Panc1 (cell line): Measurements from ENCODE around the gene ANKRD13A. TPM values are rescaled to one million over a fixed set of nuclear protein-coding genes. Genes with fewer than 3 reads are reported as not detected.

Experiments
- ATAC-seq: fragments of 200-7000 bp; cut with Tn5 transposase; 2 replicates; pipeline ENCODE4 v1.9.1; 2020; ENCODE audit warnings: mild to moderate bottlenecking, moderate library complexity
- BruUV-seq: library from RNA; stranded (reverse); fragments of 400-500 nt; replicated peaks from 2 replicates; lab custom pipeline; 2021; lab: Mats Ljungman, UMichigan
- CTCF ChIA-PET: fragments of 300-600 bp; sonication (Branson Sonifier 250); formaldehyde crosslinking; loops from one replicate; lab custom pipeline; 2022; ENCODE audit warnings: antibody characterized with exemption; lab: Charles Lee
- POLR2A ChIA-PET: fragments of 300-600 bp; sonication (Branson Sonifier 250); formaldehyde crosslinking; loops from one replicate; lab custom pipeline; 2022; ENCODE audit warnings: antibody characterized with exemption; lab: Charles Lee
- DNase-seq: peaks from one replicate; pipeline ENCODE4 v3.0.0-alpha.2; 2010; ENCODE audit warnings: low read depth, low spot score
- H3K27ac ChIP-seq: 2 replicates; pipeline ENCODE4 v1.5.1; 2011; ENCODE audit warnings: mild to moderate bottlenecking, low read length, inconsistent platforms
- H3K27me3 ChIP-seq: fragments of 200-500 bp; sonication (Bioruptor generic); 2 replicates; pipeline ENCODE4 v1.6.0; 2014; ENCODE audit warnings: low read length, inconsistent platforms; ENCODE audit not compliant: control insufficient read depth, insufficient read depth
- H3K36me3 ChIP-seq: fragments of 200-500 bp; sonication (Bioruptor generic); 2 replicates; pipeline ENCODE4 v1.5.1; 2014; ENCODE audit warnings: inconsistent platforms, mild to moderate bottlenecking, low read length, moderate library complexity; ENCODE audit not compliant: control insufficient read depth, insufficient read depth
- H3K4me1 ChIP-seq: 2 replicates; pipeline ENCODE4 v1.5.1; 2011; ENCODE audit warnings: inconsistent platforms, mild to moderate bottlenecking, low read length, moderate library complexity; ENCODE audit not compliant: control insufficient read depth, insufficient read depth
- H3K4me3 ChIP-seq, 2 experiments: 2 replicates each; pipeline ENCODE4 v1.5.1; 2011 to 2012; ENCODE audit warnings: low read depth in 2 of 2, low read length in 2 of 2, mild to moderate bottlenecking in 2 of 2, inconsistent platforms in 1 of 2, moderate library complexity in 1 of 2
- H3K9me3 ChIP-seq: fragments of 200-500 bp; sonication (Bioruptor generic); 2 replicates; pipeline ENCODE4 v1.5.1; 2014; ENCODE audit warnings: low read depth, mild to moderate bottlenecking, inconsistent platforms, low read length, moderate library complexity; ENCODE audit not compliant: control insufficient read depth, insufficient read depth
- CTCF ChIP-seq: fragments of 450-650 bp; IDR thresholded peaks from 2 replicates; pipeline ENCODE4 v1.5.1; 2017; ENCODE audit warnings: mild to moderate bottlenecking
- POLR2AphosphoS5 ChIP-seq: IDR thresholded peaks from 2 replicates; pipeline ENCODE4 v1.6.1; 2012; ENCODE audit warnings: mild to moderate bottlenecking, low read depth, low read length, moderate library complexity
- REST ChIP-seq, 2 experiments: IDR thresholded peaks; 2 replicates each; pipeline ENCODE4 v1.6.1; 2011 to 2012; ENCODE audit warnings: low read depth in 2 of 2, control low read depth in 1 of 2, low read length in 1 of 2, mild to moderate bottlenecking in 1 of 2, moderate library complexity in 1 of 2; ENCODE audit not compliant: insufficient read depth in 1 of 2
- SIN3A ChIP-seq: IDR thresholded peaks from 2 replicates; pipeline ENCODE4 v1.6.1; 2012; ENCODE audit warnings: low read depth, mild to moderate bottlenecking, low read length, moderate library complexity, borderline replicate concordance; ENCODE audit not compliant: insufficient read depth
- TCF7L2 ChIP-seq: IDR thresholded peaks from 2 replicates; pipeline ENCODE4 v1.6.1; 2011; ENCODE audit warnings: mild to moderate bottlenecking, low read depth, low read length, inconsistent platforms
- in situ Hi-C: cut with HindIII; loops from 2 replicates; pipeline ENCODE4 v1.10.0; 2016; ENCODE audit warnings: low sequenced_read_pairs, low pct_unique_long_range_greater_than_20kb
- intact Hi-C: fragments of 100-400 bp; cut with micrococcal nuclease; formaldehyde crosslinking; loops from one replicate; pipeline ENCODE4 v1.10.0; 2022; ENCODE audit not compliant: unreplicated experiment
- total RNA-seq: library from RNA; stranded (reverse); gene quantifications from one replicate; pipeline ENCODE4 v1.2.1, GENCODE V29; 2021; ENCODE audit not compliant: unreplicated experiment

Gene ANKRD13A
- total RNA-seq, 1 experiment from 2014 or later: 34.4 TPM

- TF ChIP-seq TCF7L2: no peak
- no peak for TF ChIP-seq SIN3A
- TF ChIP-seq CTCF: no peak
- TF ChIP-seq REST (IDR thresholded peaks at IDR 0.05; ENCODE audit: insufficient read depth in 1 of 2, low read depth in 2 of 2, low read length in 1 of 2): no peak
- peak; percentile 42; the same call in 1 of the 2 replicates for TF ChIP-seq POLR2AphosphoS5
- peaks cover 3% of the 10 kb centered on the region; the same call in 1 of the 2 replicates for H3K36me3 ChIP-seq
- ATAC-seq (peak; percentile 96), DNase-seq (peak; percentile 93)
- no peaks in the 10 kb centered on the region for H3K9me3 ChIP-seq
- ChIA-PET CTCF (no interaction called here), POLR2A (no interaction called here)
- H3K27ac ChIP-seq: peak overlapping the region; percentile 96
- no peaks in the 10 kb centered on the region for H3K27me3 ChIP-seq
- peaks cover 46% of the 10 kb centered on the region for H3K4me1 ChIP-seq
- in situ Hi-C loops: no loop called here
- BruUV-seq: no TSS peak
- H3K4me3 ChIP-seq: peak overlapping the region in 1 of 2 experiments; percentile 26; a peak in 2 of 4 replicates
- intact Hi-C loops: no loop called here
Observed at GRCh38 chr12:110039085-110039807, 40.0 kb downstream of the ANKRD13A start.

GRCh38 chr12:110042264-110042663 lies 43.0 kb downstream of the ANKRD13A start:
- H3K4me3 ChIP-seq: no peak overlapping the region
- ChIA-PET CTCF (interaction anchor here (0.6 to 0.7 kb wide), 3 partner anchors 23 to 86 kb away, joined by 3 read pairs; no protein-coding TSS in a partner anchor), POLR2A (interaction anchor here (0.5 to 0.6 kb wide), 2 partner anchors 103 to 427 kb away, joined by 3 to 9 read pairs; no protein-coding TSS in a partner anchor)
- H3K9me3 ChIP-seq: no peaks in the 10 kb centered on the region
- intact Hi-C loops (no loop called here), in situ Hi-C loops (no loop called here)
- BruUV-seq: no TSS peak
- TF ChIP-seq REST (IDR thresholded peaks at IDR 0.05; ENCODE audit: insufficient read depth in 1 of 2, low read depth in 2 of 2, low read length in 1 of 2) (no peak), TCF7L2 (no peak), CTCF (no peak), POLR2AphosphoS5 (no peak), SIN3A (no peak)
- no peaks in the 10 kb centered on the region for H3K27me3 ChIP-seq
- ATAC-seq (no peak), DNase-seq (no peak)
- H3K27ac ChIP-seq: no peak overlapping the region; the same call in 1 of the 2 replicates
- peaks cover 3% of the 10 kb centered on the region; the same call in 1 of the 2 replicates for H3K36me3 ChIP-seq
- H3K4me1 ChIP-seq: peaks cover 48% of the 10 kb centered on the region
